DMS153 (cell line): Measurements from ENCODE around the gene FAF1.

Experiments
- DNase-seq: peaks from one replicate; lab custom pipeline; 2025; lab: John Stamatoyannopoulos, UW

FAF1 gene

GRCh38 chr1:50633465-50633864 is 326.6 kb downstream of the FAF1 start:
- DNase-seq, result peak; percentile 92

GRCh38 chr1:50631161-50631560 is 328.9 kb downstream of the FAF1 start:
- peak; percentile 32 for DNase-seq

- no peak for DNase-seq
These were observed 337.8 kb downstream of the FAF1 start for GRCh38 chr1:50622259-50622658.

GRCh38 chr1:50620680-50621329 is 339.3 kb downstream of the FAF1 start:
- no peak for DNase-seq

GRCh38 chr1:50615036-50615750 is 344.9 kb downstream of the FAF1 start:
- no peak for DNase-seq

- DNase-seq, result no peak
These were observed 348.4 kb downstream of the FAF1 start for GRCh38 chr1:50611675-50612074.

GRCh38 chr1:50610563-50610962 is 349.5 kb downstream of the FAF1 start:
- DNase-seq, result peak; percentile 67

GRCh38 chr1:50609508-50609907 is 350.6 kb downstream of the FAF1 start:
- DNase-seq, result no peak

- peak; percentile 54 for DNase-seq
These were observed 354.7 kb downstream of the FAF1 start for GRCh38 chr1:50605186-50605875.

- DNase-seq, result no peak
These were observed 355.5 kb downstream of the FAF1 start for GRCh38 chr1:50604580-50604979.

GRCh38 chr1:50603274-50604271 is 356.5 kb downstream of the FAF1 start:
- peak; percentile 59 for DNase-seq

- DNase-seq, result no peak
These were observed 360.5 kb downstream of the FAF1 start for GRCh38 chr1:50599546-50599945.

- no peak for DNase-seq
These were observed 364.2 kb downstream of the FAF1 start for GRCh38 chr1:50595874-50596273.

GRCh38 chr1:50593515-50593914 is 366.6 kb downstream of the FAF1 start:
- no peak for DNase-seq

GRCh38 chr1:50591598-50591997 is 368.5 kb downstream of the FAF1 start:
- DNase-seq, result no peak

- DNase-seq, result no peak
These were observed 377.7 kb downstream of the FAF1 start for GRCh38 chr1:50582346-50582745.

- peak; percentile 40 for DNase-seq
These were observed 390.0 kb downstream of the FAF1 start for GRCh38 chr1:50570066-50570468.

GRCh38 chr1:50568782-50569181 is 391.3 kb downstream of the FAF1 start:
- no peak for DNase-seq

GRCh38 chr1:50566405-50566804 is 393.7 kb downstream of the FAF1 start:
- no peak for DNase-seq

GRCh38 chr1:50564417-50564816 is 395.6 kb downstream of the FAF1 start:
- no peak for DNase-seq

GRCh38 chr1:50562106-50562505 is 398.0 kb downstream of the FAF1 start:
- no peak for DNase-seq

GRCh38 chr1:50559421-50559820 is 400.6 kb downstream of the FAF1 start:
- no peak for DNase-seq
